DND-41 (cell line): Measurements from ENCODE around the gene ARHGAP45.
A peak's percentile ranks its signal among the peaks of the same experiment; 100 is the strongest.

Source experiments
- ATAC-seq: fragments of 200-7000 bp; cut with Tn5 transposase; 3 replicates; pipeline ENCODE4 v1.9.1; 2021; ENCODE audit warnings: low read depth; ENCODE audit not compliant: insufficient read depth
- DNase-seq: peaks from one replicate; pipeline ENCODE4 v3.0.0-alpha.2; 2020
- H2AFZ ChIP-seq: 2 replicates; pipeline ENCODE4 v1.6.0; 2012; ENCODE audit warnings: low read depth, low read length
- H3K27ac ChIP-seq: 2 replicates; pipeline ENCODE4 v1.5.1; 2012; ENCODE audit warnings: low read length, inconsistent platforms
- H3K27me3 ChIP-seq: fragments of 200-600 bp; sonication (generic); 2 replicates; pipeline ENCODE4 v1.6.0; 2012; ENCODE audit warnings: low read length, mild to moderate bottlenecking, inconsistent platforms; ENCODE audit not compliant: insufficient read depth, poor library complexity
- H3K36me3 ChIP-seq: 2 replicates; pipeline ENCODE4 v1.5.1; 2012; ENCODE audit warnings: low read length, inconsistent platforms; ENCODE audit not compliant: insufficient read depth
- H3K4me1 ChIP-seq: 2 replicates; pipeline ENCODE4 v1.5.1; 2012; ENCODE audit warnings: mild to moderate bottlenecking, low read length; ENCODE audit not compliant: insufficient read depth
- H3K4me2 ChIP-seq: 2 replicates; pipeline ENCODE4 v1.6.0; 2012; ENCODE audit warnings: mild to moderate bottlenecking, moderate library complexity, low read length, inconsistent platforms; ENCODE audit not compliant: insufficient read depth
- H3K4me3 ChIP-seq, 2 experiments: fragments of 200-600 bp in 1 of 2; shearing (Covaris generic) in 1 of 2; 2 replicates each; pipeline ENCODE4 v1.5.1; 2012 to 2016; ENCODE audit warnings: inconsistent platforms in 2 of 2, low read length in 2 of 2, mild to moderate bottlenecking in 2 of 2, low read depth in 1 of 2, moderate library complexity in 1 of 2
- H3K79me2 ChIP-seq: 2 replicates; pipeline ENCODE4 v1.6.0; 2012; ENCODE audit warnings: low read length, inconsistent platforms; ENCODE audit not compliant: insufficient read depth
- H3K9ac ChIP-seq: 2 replicates; pipeline ENCODE4 v1.6.0; 2012; ENCODE audit warnings: low read depth, mild to moderate bottlenecking, inconsistent platforms, low read length, moderate library complexity
- H3K9me3 ChIP-seq: 2 replicates; pipeline ENCODE4 v1.5.1; 2012; ENCODE audit warnings: low read length, moderate library complexity, mild to moderate bottlenecking, inconsistent platforms; ENCODE audit not compliant: insufficient read depth, severe bottlenecking
- H4K20me1 ChIP-seq: 2 replicates; pipeline ENCODE4 v1.6.0; 2012; ENCODE audit warnings: low read length; ENCODE audit not compliant: insufficient read depth
- EZH2 ChIP-seq: IDR thresholded peaks from 3 replicates; pipeline ENCODE4 v1.6.1; 2012; ENCODE audit warnings: borderline replicate concordance, low read depth, mild to moderate bottlenecking, moderate library complexity, low read length, inconsistent platforms; ENCODE audit not compliant: severe bottlenecking
- TF ChIP-seq, protein P1 (sequence below): IDR thresholded peaks from 2 replicates; pipeline ENCODE4 v1.5.1; 2012; ENCODE audit warnings: borderline replicate concordance, low read length, moderate library complexity, mild to moderate bottlenecking; ENCODE audit not compliant: poor library complexity, severe bottlenecking; ENCODE audit errors: extremely low read depth

Gene ARHGAP45

DNA sequence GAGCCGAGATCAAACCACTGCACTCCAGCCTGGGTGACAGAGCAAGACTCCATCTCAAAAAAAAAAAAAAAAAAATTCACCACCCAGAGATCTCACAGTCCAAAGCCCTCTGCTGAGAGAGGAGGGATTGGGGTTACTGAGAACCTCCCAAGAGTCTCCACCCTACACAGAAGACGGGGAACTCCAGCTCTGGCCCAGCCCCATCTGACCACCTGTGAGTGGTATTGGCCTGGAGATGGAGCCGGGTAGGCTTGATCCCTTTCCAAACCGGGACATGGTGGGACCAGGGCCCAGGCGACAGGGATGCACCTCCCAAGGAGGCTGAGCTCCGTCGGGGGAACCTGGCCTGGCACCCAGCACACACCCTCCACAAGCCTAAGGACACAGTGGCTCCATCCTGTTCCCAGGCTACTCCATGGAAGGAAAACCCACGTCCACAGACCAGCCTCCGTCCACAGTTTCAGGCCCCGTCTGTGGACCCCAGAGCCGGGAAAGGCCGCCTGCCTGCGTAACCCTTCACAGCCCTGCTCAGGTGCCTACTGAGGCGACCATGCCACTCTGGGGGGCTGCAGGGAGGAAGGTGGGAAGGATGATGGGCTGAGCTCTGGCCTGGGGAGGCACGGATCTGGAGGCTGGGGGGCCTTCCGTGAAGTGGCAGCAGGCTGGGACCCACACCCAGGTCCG, 47.9 kb upstream of the ARHGAP45 start:
- Histone ChIP-seq H3K4me2 (peak overlapping the region; percentile 91), H3K4me3 (peak overlapping the region; percentile 81 to 89; a peak in 3 of 4 replicates), H3K79me2 (peaks cover 69% of the 10 kb centered on the region), H3K4me1 (peaks cover 47% of the 10 kb centered on the region), H2AFZ (no peak overlapping the region), H3K27ac (peak overlapping the region; percentile 81), H4K20me1 (peaks cover 63% of the 10 kb centered on the region), H3K9me3 (no peaks in the 10 kb centered on the region), H3K27me3 (no peaks in the 10 kb centered on the region), H3K36me3 (peaks cover 60% of the 10 kb centered on the region), H3K9ac (peak overlapping the region; percentile 92)
- TF ChIP-seq EZH2 = no peak
- TF ChIP-seq, protein P1, sequence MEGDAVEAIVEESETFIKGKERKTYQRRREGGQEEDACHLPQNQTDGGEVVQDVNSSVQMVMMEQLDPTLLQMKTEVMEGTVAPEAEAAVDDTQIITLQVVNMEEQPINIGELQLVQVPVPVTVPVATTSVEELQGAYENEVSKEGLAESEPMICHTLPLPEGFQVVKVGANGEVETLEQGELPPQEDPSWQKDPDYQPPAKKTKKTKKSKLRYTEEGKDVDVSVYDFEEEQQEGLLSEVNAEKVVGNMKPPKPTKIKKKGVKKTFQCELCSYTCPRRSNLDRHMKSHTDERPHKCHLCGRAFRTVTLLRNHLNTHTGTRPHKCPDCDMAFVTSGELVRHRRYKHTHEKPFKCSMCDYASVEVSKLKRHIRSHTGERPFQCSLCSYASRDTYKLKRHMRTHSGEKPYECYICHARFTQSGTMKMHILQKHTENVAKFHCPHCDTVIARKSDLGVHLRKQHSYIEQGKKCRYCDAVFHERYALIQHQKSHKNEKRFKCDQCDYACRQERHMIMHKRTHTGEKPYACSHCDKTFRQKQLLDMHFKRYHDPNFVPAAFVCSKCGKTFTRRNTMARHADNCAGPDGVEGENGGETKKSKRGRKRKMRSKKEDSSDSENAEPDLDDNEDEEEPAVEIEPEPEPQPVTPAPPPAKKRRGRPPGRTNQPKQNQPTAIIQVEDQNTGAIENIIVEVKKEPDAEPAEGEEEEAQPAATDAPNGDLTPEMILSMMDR = no peak
- ATAC-seq (no peak), DNase-seq (no peak)

DNA sequence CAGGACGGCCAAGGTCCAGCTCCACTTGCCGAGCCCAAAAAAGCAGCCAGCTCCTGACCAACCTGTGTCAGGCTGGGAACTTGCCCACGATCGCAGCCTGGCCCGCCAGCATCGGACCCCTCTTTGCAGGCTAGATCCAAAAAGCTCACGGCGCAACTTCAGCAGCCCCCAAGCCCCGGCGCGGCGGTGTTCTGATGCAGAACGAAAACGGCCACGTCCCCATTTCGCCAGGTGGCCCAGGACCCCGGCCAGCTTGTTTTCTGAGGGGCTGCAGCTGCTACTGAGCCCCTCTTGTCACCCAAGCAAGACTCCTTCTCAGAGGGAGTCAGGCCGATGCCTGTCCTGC, 47.4 kb upstream of the ARHGAP45 start:
- peaks cover 56% of the 10 kb centered on the region for H3K36me3 ChIP-seq
- H4K20me1 ChIP-seq = peaks cover 59% of the 10 kb centered on the region
- H3K9me3 ChIP-seq = no peaks in the 10 kb centered on the region
- TF ChIP-seq, protein P1 = no peak
- TF ChIP-seq EZH2 = no peak
- H3K9ac ChIP-seq = peak overlapping the region; percentile 92
- DNase-seq (no peak), ATAC-seq (no peak)
- H3K4me1 ChIP-seq = peaks cover 47% of the 10 kb centered on the region
- H2AFZ ChIP-seq = no peak overlapping the region
- peak overlapping the region; percentile 91 for H3K4me2 ChIP-seq
- H3K27me3 ChIP-seq = no peaks in the 10 kb centered on the region
- H3K79me2 ChIP-seq = peaks cover 64% of the 10 kb centered on the region
- H3K27ac ChIP-seq = peak overlapping the region; percentile 81
- peak overlapping the region; percentile 81 to 89; a peak in 3 of 4 replicates for H3K4me3 ChIP-seq

- H4K20me1 ChIP-seq = peaks cover 53% of the 10 kb centered on the region
- H3K79me2 ChIP-seq = peaks cover 57% of the 10 kb centered on the region
- H3K9ac ChIP-seq = peak overlapping the region; percentile 92
- peaks cover 49% of the 10 kb centered on the region for H3K36me3 ChIP-seq
- H2AFZ ChIP-seq = peak overlapping the region; percentile 62
- TF ChIP-seq, protein P1 = no peak
- TF ChIP-seq EZH2 = no peak
- H3K9me3 ChIP-seq = no peaks in the 10 kb centered on the region
- H3K27ac ChIP-seq = peak overlapping the region; percentile 81
- ATAC-seq (peak; percentile 10; the same call in 1 of the 3 replicates), DNase-seq (peak; percentile 50)
- H3K4me3 ChIP-seq = peak overlapping the region; percentile 81 to 89; a peak in 3 of 4 replicates
- peaks cover 45% of the 10 kb centered on the region for H3K4me1 ChIP-seq
- H3K27me3 ChIP-seq = no peaks in the 10 kb centered on the region
- peak overlapping the region; percentile 91 for H3K4me2 ChIP-seq
Observed at GRCh38 chr19:1019980-1020867, 46.7 kb upstream of the ARHGAP45 start.
